Progenitor cell of endocrine pancreas (in vitro differentiated cells): ENCODE data around the gene CASP4. TPM values are rescaled to one million over a fixed set of nuclear protein-coding genes. Genes with fewer than 3 reads are reported as not detected.

Source experiments
- DNase-seq: peaks from one replicate; pipeline ENCODE4 v3.0.0; 2021; ENCODE audit warnings: low spot score; ENCODE audit not compliant: unreplicated experiment
- H3K27ac Mint-ChIP-seq: 2 replicates; pipeline ENCODE4 v1.8.0; 2021; ENCODE audit warnings: mild to moderate bottlenecking, moderate library complexity, mixed read lengths
- H3K27me3 Mint-ChIP-seq: 2 replicates; pipeline ENCODE4 v1.8.0; 2021; ENCODE audit warnings: mixed read lengths
- H3K36me3 Mint-ChIP-seq: 2 replicates; pipeline ENCODE4 v1.8.0; 2022; ENCODE audit warnings: mixed read lengths; ENCODE audit not compliant: insufficient read depth
- H3K4me1 Mint-ChIP-seq: 2 replicates; pipeline ENCODE4 v1.8.0; 2021; ENCODE audit warnings: low read depth, mixed read lengths
- H3K4me3 Mint-ChIP-seq: 2 replicates; pipeline ENCODE4 v1.8.0; 2021; ENCODE audit warnings: low read depth, mild to moderate bottlenecking, moderate library complexity, mixed read lengths
- H3K9me3 Mint-ChIP-seq: 2 replicates; pipeline ENCODE4 v1.8.0; 2021; ENCODE audit warnings: low read depth, mixed read lengths
- CTCF ChIP-seq: fragments of 200-600 bp; sonication (generic); IDR thresholded peaks from one replicate; pipeline ENCODE4 v1.5.0; 2021; ENCODE audit warnings: antibody characterized with exemption, mild to moderate bottlenecking; ENCODE audit not compliant: unreplicated experiment
- total RNA-seq: library from RNA; stranded (reverse); gene quantifications from 2 replicates; pipeline ENCODE4 v1.2.1, GENCODE V29; 2021

Gene CASP4
- total RNA-seq, 1 donor from 2014 or later: not detected

GRCh38 chr11:104918113-104918824 lies 50.1 kb downstream of the CASP4 start:
- Mint-ChIP-seq H3K4me3 (no peak overlapping the region), H3K36me3 (no peaks in the 10 kb centered on the region)

GRCh38 chr11:104917271-104918112 lies 50.9 kb downstream of the CASP4 start:
- no peaks in the 10 kb centered on the region for H3K36me3 Mint-ChIP-seq
- DNase-seq: no peak
- no peak overlapping the region for H3K4me3 Mint-ChIP-seq
- H3K27ac Mint-ChIP-seq: no peak overlapping the region
- H3K9me3 Mint-ChIP-seq: peaks cover 7% of the 10 kb centered on the region
- H3K27me3 Mint-ChIP-seq: peaks cover 4% of the 10 kb centered on the region
- no peak for TF ChIP-seq CTCF
- H3K4me1 Mint-ChIP-seq: peaks cover 2% of the 10 kb centered on the region

More at GRCh38 chr11:104918113-104918824, 50.1 kb downstream of the CASP4 start:
- TF ChIP-seq CTCF: no peak
- Mint-ChIP-seq H3K27ac (no peak overlapping the region), H3K27me3 (peaks cover 4% of the 10 kb centered on the region), H3K9me3 (peaks cover 11% of the 10 kb centered on the region), H3K4me1 (peaks cover 2% of the 10 kb centered on the region)
- no peak for DNase-seq

GRCh38 chr11:104916442-104916841 lies 51.9 kb downstream of the CASP4 start:
- Mint-ChIP-seq H3K27me3 (peaks cover 4% of the 10 kb centered on the region), H3K27ac (no peak overlapping the region), H3K4me3 (no peak overlapping the region), H3K4me1 (peaks cover 2% of the 10 kb centered on the region), H3K36me3 (no peaks in the 10 kb centered on the region), H3K9me3 (no peaks in the 10 kb centered on the region)
- DNase-seq: no peak
- no peak for TF ChIP-seq CTCF

GRCh38 chr11:104912102-104912501 lies 56.3 kb downstream of the CASP4 start:
- Mint-ChIP-seq H3K4me3 (no peak overlapping the region), H3K27ac (no peak overlapping the region), H3K9me3 (no peaks in the 10 kb centered on the region), H3K36me3 (no peaks in the 10 kb centered on the region), H3K27me3 (no peaks in the 10 kb centered on the region), H3K4me1 (no peaks in the 10 kb centered on the region)
- DNase-seq: no peak
- TF ChIP-seq CTCF: no peak

- H3K27me3 Mint-ChIP-seq: no peaks in the 10 kb centered on the region
These were observed 60.2 kb downstream of the CASP4 start for GRCh38 chr11:104908186-104908531.

More at GRCh38 chr11:104908186-104908531, 60.2 kb downstream of the CASP4 start:
- no peaks in the 10 kb centered on the region for H3K4me1 Mint-ChIP-seq
- H3K4me3 Mint-ChIP-seq: no peak overlapping the region
- H3K36me3 Mint-ChIP-seq: no peaks in the 10 kb centered on the region
- H3K9me3 Mint-ChIP-seq: no peaks in the 10 kb centered on the region
- DNase-seq: no peak
- TF ChIP-seq CTCF: no peak
- H3K27ac Mint-ChIP-seq: no peak overlapping the region
